H9 (cell line): Measurements from ENCODE around the gene KDM4C. TPM values are rescaled to one million over a fixed set of nuclear protein-coding genes. Genes with fewer than 3 reads are reported as not detected.

Experiments used
- DNase-seq: peaks from one replicate; pipeline ENCODE4 v3.0.0-alpha.2; 2017
- H2AFZ ChIP-seq: one replicate; pipeline ENCODE4 v1.6.1; 2013; ENCODE audit warnings: mild to moderate bottlenecking, low read length, control low read depth, moderate library complexity
- H2AK5ac ChIP-seq: 2 replicates; pipeline ENCODE4 v1.6.1; 2013; ENCODE audit warnings: low read length, control low read depth, mixed read lengths; ENCODE audit not compliant: insufficient read length
- H2BK120ac ChIP-seq: one replicate; pipeline ENCODE4 v1.6.1; 2013; ENCODE audit warnings: low read depth, mild to moderate bottlenecking, low read length, control low read depth, inconsistent platforms; ENCODE audit not compliant: poor library complexity, severe bottlenecking
- H2BK12ac ChIP-seq: 2 replicates; pipeline ENCODE4 v1.6.1; 2013; ENCODE audit warnings: low read length, control low read depth, mixed read lengths, low read depth; ENCODE audit not compliant: insufficient read length
- H2BK15ac ChIP-seq: 2 replicates; pipeline ENCODE4 v1.6.1; 2013; ENCODE audit warnings: low read depth, low read length, control low read depth
- H2BK20ac ChIP-seq: one replicate; pipeline ENCODE4 v1.6.1; 2013; ENCODE audit warnings: low read depth, mild to moderate bottlenecking, low read length, control low read depth, inconsistent platforms; ENCODE audit not compliant: poor library complexity, severe bottlenecking
- H2BK5ac ChIP-seq: 2 replicates; pipeline ENCODE4 v1.6.1; 2013; ENCODE audit warnings: low read length, control low read depth, mixed read lengths; ENCODE audit not compliant: insufficient read length
- H3K14ac ChIP-seq: 2 replicates; pipeline ENCODE4 v1.6.1; 2013; ENCODE audit warnings: low read length, control low read depth; ENCODE audit not compliant: insufficient read depth
- H3K18ac ChIP-seq: 2 replicates; pipeline ENCODE4 v1.6.1; 2013; ENCODE audit warnings: low read depth, mild to moderate bottlenecking, mixed read lengths, low read length, control low read depth; ENCODE audit not compliant: insufficient read length
- H3K23ac ChIP-seq: 2 replicates; pipeline ENCODE4 v1.6.1; 2013; ENCODE audit warnings: low read length, control low read depth, mixed read lengths, low read depth; ENCODE audit not compliant: insufficient read length
- H3K23me2 ChIP-seq: 2 replicates; pipeline ENCODE4 v1.6.1; 2013; ENCODE audit warnings: low read depth, mild to moderate bottlenecking, mixed read lengths, low read length, control low read depth; ENCODE audit not compliant: insufficient read length, poor library complexity, severe bottlenecking
- H3K27ac ChIP-seq: 2 replicates; pipeline ENCODE4 v1.5.1; 2013; ENCODE audit warnings: low read length, control low read depth, mixed read lengths, low read depth; ENCODE audit not compliant: insufficient read length
- H3K27me3 ChIP-seq: 2 replicates; pipeline ENCODE4 v1.6.1; 2013; ENCODE audit warnings: low read length, control low read depth, inconsistent platforms; ENCODE audit not compliant: insufficient read depth
- H3K4ac ChIP-seq: 2 replicates; pipeline ENCODE4 v1.6.1; 2013; ENCODE audit warnings: low read depth, mild to moderate bottlenecking, control low read depth, inconsistent platforms, low read length, moderate library complexity
- H3K4me1 ChIP-seq: 2 replicates; pipeline ENCODE4 v1.6.1; 2013; ENCODE audit warnings: low read length, control low read depth, inconsistent platforms; ENCODE audit not compliant: insufficient read depth
- H3K4me2 ChIP-seq: 2 replicates; pipeline ENCODE4 v1.6.1; 2013; ENCODE audit warnings: low read length, control low read depth, mixed read lengths; ENCODE audit not compliant: insufficient read length, insufficient read depth
- H3K56ac ChIP-seq: 2 replicates; pipeline ENCODE4 v1.6.1; 2013; ENCODE audit warnings: low read depth, mild to moderate bottlenecking, mixed read lengths, low read length, control low read depth; ENCODE audit not compliant: insufficient read length
- H3K79me1 ChIP-seq: 2 replicates; pipeline ENCODE4 v1.6.1; 2013; ENCODE audit warnings: low read depth, mild to moderate bottlenecking, moderate library complexity, low read length, control low read depth, inconsistent platforms; ENCODE audit not compliant: insufficient read depth, poor library complexity, severe bottlenecking
- H3K79me2 ChIP-seq: 2 replicates; pipeline ENCODE4 v1.6.1; 2013; ENCODE audit warnings: low read length, control low read depth, inconsistent platforms; ENCODE audit not compliant: insufficient read depth
- H3K9ac ChIP-seq: 2 replicates; pipeline ENCODE4 v1.6.1; 2013; ENCODE audit warnings: low read length, control low read depth, mixed read lengths; ENCODE audit not compliant: insufficient read length; ENCODE audit errors: extremely low read depth
- H3K9me3 ChIP-seq: one replicate; pipeline ENCODE4 v1.6.1; 2013; ENCODE audit warnings: low read depth, low read length, inconsistent platforms; ENCODE audit not compliant: control insufficient read depth
- H3T11ph ChIP-seq: one replicate; pipeline ENCODE4 v1.6.1; 2013; ENCODE audit warnings: mild to moderate bottlenecking, low read length, control low read depth, inconsistent platforms
- H4K20me1 ChIP-seq: one replicate; pipeline ENCODE4 v1.6.1; 2013; ENCODE audit not compliant: control insufficient read depth, insufficient read length, insufficient read depth
- H4K5ac ChIP-seq: 2 replicates; pipeline ENCODE4 v1.6.1; 2013; ENCODE audit warnings: low read depth, mild to moderate bottlenecking, mixed read lengths, low read length, control low read depth; ENCODE audit not compliant: insufficient read length
- H4K8ac ChIP-seq: replicated peaks from 2 replicates; pipeline ENCODE4 v1.6.1; 2013; ENCODE audit warnings: low read length, control low read depth, mixed read lengths, low read depth; ENCODE audit not compliant: insufficient read length
- H4K91ac ChIP-seq: 2 replicates; pipeline ENCODE4 v1.6.1; 2013; ENCODE audit warnings: low read depth, mild to moderate bottlenecking, moderate library complexity, mixed read lengths, low read length, control low read depth; ENCODE audit not compliant: insufficient read length
- H3K27ac Mint-ChIP-seq, 3 experiments: 2 replicates in 2 of 3; 3 replicates in 1 of 3; pipeline ENCODE4 v1.8.0; 2020 to 2021; ENCODE audit warnings: mixed read lengths in 3 of 3, mild to moderate bottlenecking in 1 of 3, moderate library complexity in 1 of 3
- H3K27me3 Mint-ChIP-seq: 2 replicates; pipeline ENCODE4 v1.8.0; 2021; ENCODE audit warnings: low read depth, mild to moderate bottlenecking, moderate library complexity, mixed read lengths
- H3K36me3 Mint-ChIP-seq, 3 experiments: 2 replicates in 2 of 3; 3 replicates in 1 of 3; pipeline ENCODE4 v1.8.0; 2020 to 2021; ENCODE audit warnings: low read depth in 3 of 3, mixed read lengths in 3 of 3; ENCODE audit not compliant: insufficient read depth in 1 of 3
- H3K4me1 Mint-ChIP-seq, 2 experiments: 2 replicates each; pipeline ENCODE4 v1.8.0; 2020; ENCODE audit warnings: mixed read lengths in 2 of 2
- H3K4me3 Mint-ChIP-seq, 2 experiments: 2 replicates in 1 of 2; 3 replicates in 1 of 2; pipeline ENCODE4 v1.8.0; 2020 to 2021; ENCODE audit warnings: mild to moderate bottlenecking in 2 of 2, mixed read lengths in 2 of 2, moderate library complexity in 1 of 2
- H3K9me3 Mint-ChIP-seq, 2 experiments: 2 replicates in 1 of 2; 3 replicates in 1 of 2; pipeline ENCODE4 v1.8.0; 2020; ENCODE audit warnings: mild to moderate bottlenecking in 2 of 2, mixed read lengths in 2 of 2, moderate library complexity in 1 of 2
- WGBS: extraction: QIAGEN DNeasy Blood & Tissue Kit; methylation state at CpG from one replicate; pipeline ENCODE4 v1.1.7; 2013; ENCODE audit warnings: missing lambda C conversion rate, low lambda C conversion rate, mixed read lengths; ENCODE audit not compliant: insufficient read length; ENCODE audit errors: extremely low coverage; 5-methylcytosine and 5-hydroxymethylcytosine counted together
- total RNA-seq: library from RNA; stranded (reverse); gene quantifications from 2 replicates; pipeline ENCODE4 v1.2.1, GENCODE V29; 2021
- TF ChIP-seq, protein P1 (sequence below): fragments of 200-600 bp; sonication (generic); conservative IDR thresholded peaks from 3 replicates; pipeline ENCODE4 v1.8.0; 2021; ENCODE audit warnings: antibody characterized with exemption, mild to moderate bottlenecking

KDM4C gene
- total RNA-seq, 1 experiment from 2014 or later, result 24.0 TPM

DNA sequence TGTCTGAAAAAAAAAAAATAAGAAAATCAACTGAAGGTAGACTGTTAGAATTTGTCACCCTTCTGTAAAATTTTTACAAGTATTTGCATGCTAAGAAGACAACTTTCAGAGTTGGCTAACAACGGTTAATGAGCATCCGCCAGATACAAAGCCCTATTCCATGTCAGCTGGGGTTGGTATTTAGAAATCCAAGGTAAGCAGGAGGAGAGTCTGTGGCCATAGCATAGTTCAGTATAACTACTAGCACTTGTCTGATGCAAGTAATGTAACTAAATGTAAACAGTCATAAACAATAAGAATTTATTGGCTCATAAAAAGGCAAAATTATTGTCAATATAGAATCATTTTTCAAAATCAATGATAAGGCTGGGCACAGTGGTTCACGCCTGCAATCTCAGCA lies 45.7 kb upstream of the KDM4C start:
- no CpG with 5 or more reads among the region's 3 CpGs for WGBS
- Histone ChIP-seq H3T11ph (no peak overlapping the region), H3K4ac (no peak overlapping the region), H3K79me2 (no peaks in the 10 kb centered on the region), H3K27me3 (no peaks in the 10 kb centered on the region; the same call in 1 of the 2 replicates), H2AFZ (no peak overlapping the region), H3K18ac (no peak overlapping the region), H2BK15ac (no peak overlapping the region), H3K9ac (no peak overlapping the region), H2BK120ac (no peak overlapping the region), H3K23me2 (no peaks in the 10 kb centered on the region), H2BK20ac (no peak overlapping the region), H4K91ac (no peak overlapping the region), H2AK5ac (no peak overlapping the region), H3K56ac (no peak overlapping the region), H2BK12ac (no peak overlapping the region), H2BK5ac (no peak overlapping the region), H4K20me1 (no peaks in the 10 kb centered on the region), H3K9me3 (no peaks in the 10 kb centered on the region), H3K23ac (no peak overlapping the region), H3K27ac (no peak overlapping the region), H4K5ac (no peak overlapping the region), H3K4me1 (no peaks in the 10 kb centered on the region), H4K8ac (no peak overlapping the region), H3K4me2 (no peak overlapping the region), H3K14ac (no peak overlapping the region), H3K79me1 (no peaks in the 10 kb centered on the region)
- H3K9me3 Mint-ChIP-seq, result peaks cover 3 to 4% of the 10 kb centered on the region in 2 experiments
- no peaks in the 10 kb centered on the region; the same call in 1 of the 2 replicates for H3K27me3 Mint-ChIP-seq
- no peak overlapping the region for H3K27ac Mint-ChIP-seq
- H3K4me1 Mint-ChIP-seq, result no peaks in the 10 kb centered on the region; a peak in 2 of 4 replicates
- no peak for DNase-seq
- TF ChIP-seq, protein P1, sequence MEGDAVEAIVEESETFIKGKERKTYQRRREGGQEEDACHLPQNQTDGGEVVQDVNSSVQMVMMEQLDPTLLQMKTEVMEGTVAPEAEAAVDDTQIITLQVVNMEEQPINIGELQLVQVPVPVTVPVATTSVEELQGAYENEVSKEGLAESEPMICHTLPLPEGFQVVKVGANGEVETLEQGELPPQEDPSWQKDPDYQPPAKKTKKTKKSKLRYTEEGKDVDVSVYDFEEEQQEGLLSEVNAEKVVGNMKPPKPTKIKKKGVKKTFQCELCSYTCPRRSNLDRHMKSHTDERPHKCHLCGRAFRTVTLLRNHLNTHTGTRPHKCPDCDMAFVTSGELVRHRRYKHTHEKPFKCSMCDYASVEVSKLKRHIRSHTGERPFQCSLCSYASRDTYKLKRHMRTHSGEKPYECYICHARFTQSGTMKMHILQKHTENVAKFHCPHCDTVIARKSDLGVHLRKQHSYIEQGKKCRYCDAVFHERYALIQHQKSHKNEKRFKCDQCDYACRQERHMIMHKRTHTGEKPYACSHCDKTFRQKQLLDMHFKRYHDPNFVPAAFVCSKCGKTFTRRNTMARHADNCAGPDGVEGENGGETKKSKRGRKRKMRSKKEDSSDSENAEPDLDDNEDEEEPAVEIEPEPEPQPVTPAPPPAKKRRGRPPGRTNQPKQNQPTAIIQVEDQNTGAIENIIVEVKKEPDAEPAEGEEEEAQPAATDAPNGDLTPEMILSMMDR, result no peak
- peaks cover 0 to 4% (median 3%) of the 10 kb centered on the region in 3 experiments; a peak in 5 of 7 replicates for H3K36me3 Mint-ChIP-seq
- H3K4me3 Mint-ChIP-seq, result no peak overlapping the region
